Measurements from ENCODE around the gene BIK.
"Not testable (repeated sequence)": the region's sequence is repeated elsewhere in the genome, so short reads cannot be mapped to it uniquely, and the experiment has no call there.

Gene BIK

GRCh38 chr22:43110444-43110926 is at the start of gene BIK:
Gene BIK, plus strand, starts transcription at chr22:43110750. Its CDS starts 13,273 bp downstream, at chr22:43124023.
- DNase-seq (ENCODE audit: low read depth in 2 of 2), result no peak

GRCh38 chr22:43066134-43066533 is 44.4 kb upstream of the BIK start:
- DNase-seq (ENCODE audit: low read depth in 2 of 2), result no peak

- DNase-seq (ENCODE audit: low read depth in 2 of 2), result no peak
Measured at GRCh38 chr22:43066844-43067385, 43.6 kb upstream of the BIK start.

GRCh38 chr22:43077121-43077877 is 33.3 kb upstream of the BIK start:
- DNase-seq (ENCODE audit: low read depth in 2 of 2), result no peak

- no peak for DNase-seq (ENCODE audit: low read depth in 2 of 2)
Measured at GRCh38 chr22:43078522-43078921, 32.0 kb upstream of the BIK start.

GRCh38 chr22:43079742-43080141 is 30.8 kb upstream of the BIK start:
- DNase-seq (ENCODE audit: low read depth in 2 of 2), result no peak

GRCh38 chr22:43080616-43081015 is 29.9 kb upstream of the BIK start:
- DNase-seq (ENCODE audit: low read depth in 2 of 2), result no peak

GRCh38 chr22:43081968-43082367 is 28.6 kb upstream of the BIK start:
- no peak for DNase-seq (ENCODE audit: low read depth in 2 of 2)

- DNase-seq (ENCODE audit: low read depth in 2 of 2), result no peak
Measured at GRCh38 chr22:43085658-43086606, 24.6 kb upstream of the BIK start.

GRCh38 chr22:43088627-43088983 is 21.9 kb upstream of the BIK start:
- DNase-seq (ENCODE audit: low read depth in 2 of 2), result no peak

- DNase-seq (ENCODE audit: low read depth in 2 of 2), result peak; percentile 50 to 55
Measured at GRCh38 chr22:43088984-43089717, 21.4 kb upstream of the BIK start, which contains the start of gene TTLL1. Gene TTLL1, minus strand, starts transcription at chr22:43089391. Its CDS starts 13,805 bp downstream, at chr22:43075586.

GRCh38 chr22:43090130-43090789 is 20.3 kb upstream of the BIK start:
- DNase-seq (ENCODE audit: low read depth in 2 of 2), result peak; percentile 73 to 76

GRCh38 chr22:43092085-43092484 is 18.5 kb upstream of the BIK start:
- DNase-seq (ENCODE audit: low read depth in 2 of 2), result no peak

- DNase-seq (ENCODE audit: low read depth in 2 of 2), result no peak
Measured at GRCh38 chr22:43094085-43094484, 16.5 kb upstream of the BIK start.

GRCh38 chr22:43094551-43094950 is 16.0 kb upstream of the BIK start:
- DNase-seq (ENCODE audit: low read depth in 2 of 2), result no peak

GRCh38 chr22:43096420-43096819 is 14.1 kb upstream of the BIK start:
- DNase-seq (ENCODE audit: low read depth in 2 of 2), result no peak

GRCh38 chr22:43098356-43098755 is 12.2 kb upstream of the BIK start:
- no peak for DNase-seq (ENCODE audit: low read depth in 2 of 2)

- no peak for DNase-seq (ENCODE audit: low read depth in 2 of 2)
Measured at GRCh38 chr22:43099095-43099494, 11.5 kb upstream of the BIK start.

- DNase-seq (ENCODE audit: low read depth in 2 of 2), result no peak
Measured at GRCh38 chr22:43100225-43100624, 10.3 kb upstream of the BIK start.

GRCh38 chr22:43101306-43101705 is 9.2 kb upstream of the BIK start:
- DNase-seq (ENCODE audit: low read depth in 2 of 2), result no peak

GRCh38 chr22:43104056-43104625 is 6.4 kb upstream of the BIK start:
- not testable (repeated sequence) for DNase-seq (ENCODE audit: low read depth in 2 of 2)
